Parathyroid adenoma (tissue), 2 donors: ENCODE results near the gene SPOCK1.

Experiments
- H2AFZ ChIP-seq: fragments of 300-600 bp; sonication (generic); one replicate; pipeline ENCODE4 v1.7.0; 2017; ENCODE audit warnings: antibody characterized with exemption, mild to moderate bottlenecking
- H3K27ac ChIP-seq: fragments of 300-600 bp; sonication (generic); one replicate; pipeline ENCODE4 v1.7.0; 2017
- H3K27me3 ChIP-seq: fragments of 300-600 bp; sonication (generic); one replicate; pipeline ENCODE4 v1.7.0; 2017; ENCODE audit warnings: low read length; ENCODE audit not compliant: control insufficient read depth, insufficient read depth
- H3K36me3 ChIP-seq: fragments of 300-600 bp; sonication (generic); one replicate; pipeline ENCODE4 v1.7.0; 2017; ENCODE audit warnings: low read length; ENCODE audit not compliant: control insufficient read depth, insufficient read depth
- H3K4me1 ChIP-seq: fragments of 300-600 bp; sonication (generic); one replicate; pipeline ENCODE4 v1.7.0; 2017; ENCODE audit warnings: control low read depth
- H3K4me2 ChIP-seq: fragments of 300-600 bp; sonication (generic); one replicate; pipeline ENCODE4 v1.7.0; 2017; ENCODE audit warnings: low read length
- H3K4me3 ChIP-seq: fragments of 300-600 bp; sonication (generic); one replicate; pipeline ENCODE4 v1.7.0; 2017; ENCODE audit warnings: low read depth, low read length
- H3K79me2 ChIP-seq: fragments of 300-600 bp; sonication (generic); one replicate; pipeline ENCODE4 v1.7.0; 2017; ENCODE audit warnings: control low read depth
- H3K9ac ChIP-seq: fragments of 300-600 bp; sonication (generic); one replicate; pipeline ENCODE4 v1.7.0; 2017; ENCODE audit warnings: mild to moderate bottlenecking
- H3K9me3 ChIP-seq: fragments of 300-600 bp; sonication (generic); one replicate; pipeline ENCODE4 v1.7.0; 2017; ENCODE audit warnings: low read length; ENCODE audit not compliant: control insufficient read depth
- CTCF ChIP-seq: fragments of 300-600 bp; sonication (generic); IDR thresholded peaks from one replicate; pipeline ENCODE4 v1.7.0; 2017; ENCODE audit warnings: antibody characterized with exemption, mild to moderate bottlenecking
- donor health status: primary hyperparathyroidism.

The SPOCK1 gene

DNA sequence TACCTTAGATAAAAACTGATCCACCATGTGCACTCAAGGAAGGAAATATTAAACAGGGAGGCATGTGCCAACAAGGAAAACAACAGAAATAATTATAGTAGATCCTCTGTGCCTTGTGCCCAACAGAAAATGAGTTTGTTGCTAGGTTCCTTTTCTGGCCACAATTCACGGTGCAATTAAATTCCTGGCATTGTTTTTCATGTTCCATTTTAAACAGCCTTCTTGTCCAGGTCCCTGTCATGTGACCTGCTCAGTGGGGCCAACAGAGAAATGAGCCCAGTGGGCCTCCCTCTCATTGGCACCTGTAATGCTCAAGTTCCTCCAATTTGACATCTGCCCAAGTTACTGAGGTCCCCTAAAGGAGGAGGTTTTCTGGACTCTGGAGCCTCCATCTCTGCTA, 56.5 kb downstream of the SPOCK1 start:
- Histone ChIP-seq H3K9me3 (no peaks in the 10 kb centered on the region), H3K27me3 (no peaks in the 10 kb centered on the region), H3K9ac (no peak overlapping the region), H2AFZ (no peak overlapping the region), H3K4me3 (no peak overlapping the region), H3K4me1 (no peaks in the 10 kb centered on the region), H3K4me2 (no peak overlapping the region), H3K27ac (no peak overlapping the region), H3K36me3 (no peaks in the 10 kb centered on the region), H3K79me2 (no peaks in the 10 kb centered on the region)
- no peak for TF ChIP-seq CTCF

GRCh38 chr5:137441476-137441875, 57.6 kb downstream of the SPOCK1 start:
- H3K36me3 ChIP-seq, result no peaks in the 10 kb centered on the region
- no peak overlapping the region for H3K4me2 ChIP-seq
- no peaks in the 10 kb centered on the region for H3K79me2 ChIP-seq
- H3K9me3 ChIP-seq, result no peaks in the 10 kb centered on the region
- no peak overlapping the region for H3K27ac ChIP-seq
- no peak for TF ChIP-seq CTCF
- no peaks in the 10 kb centered on the region for H3K27me3 ChIP-seq
- no peak overlapping the region for H3K9ac ChIP-seq
- H2AFZ ChIP-seq, result no peak overlapping the region
- no peaks in the 10 kb centered on the region for H3K4me1 ChIP-seq
- H3K4me3 ChIP-seq, result no peak overlapping the region

DNA sequence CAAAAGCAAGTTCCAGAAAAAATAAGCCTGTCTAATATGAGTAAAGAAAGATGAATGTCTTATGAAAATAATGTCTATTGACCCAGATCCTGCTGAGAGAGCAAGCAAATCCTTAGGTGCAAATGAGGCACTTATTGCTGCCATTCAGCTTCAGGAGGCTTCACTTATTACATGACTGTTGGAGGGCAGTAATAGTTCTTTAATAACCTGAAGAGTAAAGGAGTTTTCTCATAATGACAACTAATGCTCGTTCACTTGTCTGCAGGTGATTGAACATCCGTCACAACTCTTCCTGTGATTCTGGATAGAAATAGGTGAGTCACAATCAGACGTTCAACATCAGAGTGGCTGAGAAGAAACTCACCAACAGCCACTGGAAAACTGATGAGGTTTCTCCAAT, 58.3 kb downstream of the SPOCK1 start:
- no peak overlapping the region for H3K4me3 ChIP-seq
- H3K79me2 ChIP-seq, result no peaks in the 10 kb centered on the region
- no peak overlapping the region for H3K9ac ChIP-seq
- no peaks in the 10 kb centered on the region for H3K36me3 ChIP-seq
- H3K9me3 ChIP-seq, result no peaks in the 10 kb centered on the region
- no peak overlapping the region for H2AFZ ChIP-seq
- no peaks in the 10 kb centered on the region for H3K27me3 ChIP-seq
- no peak for TF ChIP-seq CTCF
- H3K4me1 ChIP-seq, result no peaks in the 10 kb centered on the region
- H3K27ac ChIP-seq, result no peak overlapping the region
- H3K4me2 ChIP-seq, result no peak overlapping the region

DNA sequence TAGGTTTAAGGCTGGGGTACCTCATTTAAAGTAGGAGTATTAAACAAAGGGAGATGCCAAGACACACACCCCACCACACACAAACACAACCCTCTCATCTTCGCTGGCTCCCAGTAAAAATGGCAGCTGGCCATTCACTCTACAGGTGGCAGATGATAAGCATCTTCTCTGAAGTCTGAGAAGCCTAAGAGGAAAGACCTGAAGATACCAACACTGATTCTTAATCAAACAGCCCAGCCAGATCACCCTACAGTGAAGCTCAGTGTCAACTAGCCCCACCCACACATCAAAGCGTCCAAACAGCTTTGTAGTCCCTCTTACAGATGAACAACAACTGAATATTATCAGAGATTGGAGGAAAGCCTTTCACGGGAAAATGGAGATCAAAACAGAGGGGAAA, 59.5 kb downstream of the SPOCK1 start:
- Histone ChIP-seq H3K27ac (no peak overlapping the region), H3K4me1 (no peaks in the 10 kb centered on the region), H3K9ac (no peak overlapping the region), H3K27me3 (no peaks in the 10 kb centered on the region), H3K4me3 (no peak overlapping the region), H2AFZ (no peak overlapping the region), H3K9me3 (no peaks in the 10 kb centered on the region), H3K4me2 (no peak overlapping the region), H3K36me3 (no peaks in the 10 kb centered on the region), H3K79me2 (no peaks in the 10 kb centered on the region)
- TF ChIP-seq CTCF, result no peak

GRCh38 chr5:137438932-137439331, 60.2 kb downstream of the SPOCK1 start:
- no peak overlapping the region for H3K4me3 ChIP-seq
- no peaks in the 10 kb centered on the region for H3K36me3 ChIP-seq
- H3K9me3 ChIP-seq, result no peaks in the 10 kb centered on the region
- H3K79me2 ChIP-seq, result no peaks in the 10 kb centered on the region
- no peaks in the 10 kb centered on the region for H3K4me1 ChIP-seq
- no peak overlapping the region for H2AFZ ChIP-seq
- no peak for TF ChIP-seq CTCF
- H3K4me2 ChIP-seq, result no peak overlapping the region
- no peak overlapping the region for H3K27ac ChIP-seq
- H3K27me3 ChIP-seq, result no peaks in the 10 kb centered on the region
- H3K9ac ChIP-seq, result no peak overlapping the region
